Brain microvascular endothelial cell (primary cell): ENCODE results near the gene ADAM21.

ENCODE experiments used
- DNase-seq: peaks from one replicate; pipeline ENCODE4 v3.0.0-alpha.2; 2020
- H3K27ac ChIP-seq: fragments of 250-450 bp; sonication (Bioruptor Pico); 2 replicates; pipeline ENCODE4 v1.5.1; 2020; ENCODE audit warnings: mild to moderate bottlenecking, moderate library complexity
- H3K27me3 ChIP-seq: fragments of 250-450 bp; sonication (Bioruptor Pico); replicated peaks from 2 replicates; pipeline ENCODE4 v1.5.1; 2020; ENCODE audit warnings: mild to moderate bottlenecking
- H3K36me3 ChIP-seq: fragments of 250-450 bp; sonication (Bioruptor Pico); replicated peaks from 2 replicates; pipeline ENCODE4 v1.5.1; 2020; ENCODE audit warnings: mild to moderate bottlenecking
- H3K4me3 ChIP-seq: 2 replicates; pipeline ENCODE4 v1.5.1; 2011; ENCODE audit warnings: low read depth, mild to moderate bottlenecking, control low read depth, low read length, moderate library complexity
- in situ Hi-C: cut with HindIII; loops from 2 replicates; pipeline ENCODE4 v1.10.0; 2017; ENCODE audit warnings: low sequenced_read_pairs, low pct_ligation_motif_present
- TF ChIP-seq, protein P1 (sequence below): IDR thresholded peaks from 2 replicates; pipeline ENCODE4 v1.5.1; 2011; ENCODE audit warnings: low read depth, mild to moderate bottlenecking, moderate library complexity, low read length, control low read depth, inconsistent platforms; ENCODE audit errors: missing control alignments

The ADAM21 gene

DNA sequence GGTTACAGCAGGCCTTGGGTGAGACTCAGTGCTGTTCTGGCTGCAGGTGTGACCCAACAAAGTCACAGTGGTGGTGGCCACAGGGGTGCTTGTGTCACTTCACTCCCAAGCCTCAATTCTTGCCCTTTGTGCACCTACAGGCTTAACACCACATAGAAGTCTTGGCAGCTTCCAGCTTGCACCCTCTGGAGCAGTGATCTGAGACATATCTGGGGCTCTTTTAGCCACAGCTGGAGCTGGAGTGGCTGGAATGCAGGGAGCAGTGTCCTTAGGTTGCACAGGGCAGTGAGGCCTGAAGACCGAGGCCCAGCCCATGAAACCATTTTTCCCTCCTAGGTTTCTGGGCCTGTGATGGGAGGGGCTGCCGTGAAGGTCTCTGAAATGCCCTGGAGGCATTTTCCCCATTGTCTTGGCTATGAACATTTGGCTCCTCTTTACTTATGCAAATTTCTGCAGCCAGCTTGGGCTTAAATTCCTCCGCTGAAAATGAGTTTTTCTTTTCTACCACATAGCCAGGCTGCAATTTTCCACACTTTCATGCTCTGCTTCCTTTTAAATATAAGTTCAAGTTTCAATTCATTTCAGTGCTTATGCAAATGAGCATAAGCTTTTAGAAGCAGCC lies 37.7 kb downstream of the ADAM21 start:
- in situ Hi-C loops = no loop called here
- no peak overlapping the region for H3K4me3 ChIP-seq
- TF ChIP-seq, protein P1, sequence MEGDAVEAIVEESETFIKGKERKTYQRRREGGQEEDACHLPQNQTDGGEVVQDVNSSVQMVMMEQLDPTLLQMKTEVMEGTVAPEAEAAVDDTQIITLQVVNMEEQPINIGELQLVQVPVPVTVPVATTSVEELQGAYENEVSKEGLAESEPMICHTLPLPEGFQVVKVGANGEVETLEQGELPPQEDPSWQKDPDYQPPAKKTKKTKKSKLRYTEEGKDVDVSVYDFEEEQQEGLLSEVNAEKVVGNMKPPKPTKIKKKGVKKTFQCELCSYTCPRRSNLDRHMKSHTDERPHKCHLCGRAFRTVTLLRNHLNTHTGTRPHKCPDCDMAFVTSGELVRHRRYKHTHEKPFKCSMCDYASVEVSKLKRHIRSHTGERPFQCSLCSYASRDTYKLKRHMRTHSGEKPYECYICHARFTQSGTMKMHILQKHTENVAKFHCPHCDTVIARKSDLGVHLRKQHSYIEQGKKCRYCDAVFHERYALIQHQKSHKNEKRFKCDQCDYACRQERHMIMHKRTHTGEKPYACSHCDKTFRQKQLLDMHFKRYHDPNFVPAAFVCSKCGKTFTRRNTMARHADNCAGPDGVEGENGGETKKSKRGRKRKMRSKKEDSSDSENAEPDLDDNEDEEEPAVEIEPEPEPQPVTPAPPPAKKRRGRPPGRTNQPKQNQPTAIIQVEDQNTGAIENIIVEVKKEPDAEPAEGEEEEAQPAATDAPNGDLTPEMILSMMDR = no peak
- no peak for DNase-seq
- no peaks in the 10 kb centered on the region for H3K27me3 ChIP-seq
- no peak overlapping the region for H3K27ac ChIP-seq
- H3K36me3 ChIP-seq = no peaks in the 10 kb centered on the region

DNA sequence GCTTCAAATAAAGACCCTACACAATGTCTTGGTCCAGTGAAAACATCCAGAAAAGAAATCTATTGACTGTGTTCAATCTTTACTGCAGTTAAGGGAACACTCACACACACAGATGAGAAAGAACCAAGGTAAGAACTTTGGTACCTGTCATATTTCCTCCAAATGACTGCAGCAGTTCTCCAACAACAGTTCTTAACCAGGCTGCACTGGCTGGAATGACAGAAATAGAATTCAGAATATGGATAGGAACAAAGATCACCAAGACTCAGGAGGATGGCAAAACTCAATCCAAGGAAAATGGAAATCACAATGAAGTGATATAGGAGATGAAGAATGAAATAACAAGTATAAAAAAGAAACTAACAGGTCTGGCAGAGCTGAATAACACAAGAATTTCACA lies 46.2 kb downstream of the ADAM21 start:
- H3K27ac ChIP-seq = no peak overlapping the region
- DNase-seq = no peak
- in situ Hi-C loops = no loop called here
- TF ChIP-seq, protein P1 = no peak
- no peak overlapping the region for H3K4me3 ChIP-seq
- H3K27me3 ChIP-seq = no peaks in the 10 kb centered on the region
- H3K36me3 ChIP-seq = no peaks in the 10 kb centered on the region
